ENCODE data around the gene TUBGCP4. TPM values are rescaled to one million over a fixed set of nuclear protein-coding genes. Genes with fewer than 3 reads are reported as not detected.

The TUBGCP4 gene
- total RNA-seq, 6 donors from 2014 or later: 5.2 to 20.2 (median 17.0) TPM

DNA sequence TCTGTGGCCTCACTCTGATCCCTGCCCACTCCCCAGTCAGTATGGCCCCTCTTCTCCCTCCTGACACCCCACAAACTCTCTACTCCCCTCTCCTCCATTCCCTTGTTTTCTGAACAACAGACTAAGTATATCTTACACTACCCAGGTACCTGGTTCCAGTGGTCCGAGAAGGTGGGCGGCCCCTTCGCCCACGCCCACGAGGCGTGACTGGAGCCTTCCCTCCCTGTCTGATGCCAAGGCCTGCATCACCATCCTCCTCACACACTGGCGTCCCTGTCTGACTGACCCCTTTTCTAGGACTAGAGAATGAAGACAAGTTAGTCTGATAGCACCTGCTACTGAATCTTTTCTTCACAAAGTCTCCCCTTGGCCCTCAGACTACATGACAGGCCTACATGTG is 50.0 kb downstream of the TUBGCP4 start:
- peak in 1 of 2 donors; percentile 57 for DNase-seq

DNA sequence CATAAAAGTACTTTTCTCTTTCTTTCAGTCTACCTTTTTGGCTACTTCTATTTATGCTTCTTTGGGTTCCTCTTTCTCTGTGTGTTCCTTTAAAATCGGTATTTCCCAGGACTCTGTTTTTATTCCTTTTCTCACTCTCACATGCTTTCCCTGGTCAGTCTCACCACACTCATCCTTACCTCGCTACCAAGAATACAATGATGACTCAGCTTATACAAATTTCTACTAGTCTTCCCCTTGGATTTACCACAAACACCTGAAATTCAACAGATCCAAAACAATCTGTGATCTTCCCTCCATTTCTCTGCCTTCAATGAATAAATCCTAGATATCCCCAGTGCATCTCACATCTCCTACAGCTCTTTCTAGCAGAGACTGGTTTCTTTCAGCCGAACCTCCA is 52.9 kb downstream of the TUBGCP4 start:
- Histone ChIP-seq H3K27ac (no peak overlapping the region), H3K27me3 (no peaks in the 10 kb centered on the region), H3K36me3 (peaks cover 6 to 83% (median 39%) of the 10 kb centered on the region in 4 donors), H3K4me1 (no peaks in the 10 kb centered on the region), H3K4me3 (no peak overlapping the region), H3K9me3 (no peaks in the 10 kb centered on the region)
- DNase-seq: no peak
- no peak for ATAC-seq (ENCODE audit: low FRiP score in 2 of 2)
- WGBS, 2 donors: 93% methylated on average over 3 of the region's 3 CpGs
- no peak for TF ChIP-seq POLR2A (IDR thresholded peaks at IDR 0.05)
- no peak for TF ChIP-seq POLR2AphosphoS5 (IDR thresholded peaks at IDR 0.05)
- TF ChIP-seq EP300 (IDR thresholded peaks at IDR 0.05): no peak
- TF ChIP-seq, protein P1, sequence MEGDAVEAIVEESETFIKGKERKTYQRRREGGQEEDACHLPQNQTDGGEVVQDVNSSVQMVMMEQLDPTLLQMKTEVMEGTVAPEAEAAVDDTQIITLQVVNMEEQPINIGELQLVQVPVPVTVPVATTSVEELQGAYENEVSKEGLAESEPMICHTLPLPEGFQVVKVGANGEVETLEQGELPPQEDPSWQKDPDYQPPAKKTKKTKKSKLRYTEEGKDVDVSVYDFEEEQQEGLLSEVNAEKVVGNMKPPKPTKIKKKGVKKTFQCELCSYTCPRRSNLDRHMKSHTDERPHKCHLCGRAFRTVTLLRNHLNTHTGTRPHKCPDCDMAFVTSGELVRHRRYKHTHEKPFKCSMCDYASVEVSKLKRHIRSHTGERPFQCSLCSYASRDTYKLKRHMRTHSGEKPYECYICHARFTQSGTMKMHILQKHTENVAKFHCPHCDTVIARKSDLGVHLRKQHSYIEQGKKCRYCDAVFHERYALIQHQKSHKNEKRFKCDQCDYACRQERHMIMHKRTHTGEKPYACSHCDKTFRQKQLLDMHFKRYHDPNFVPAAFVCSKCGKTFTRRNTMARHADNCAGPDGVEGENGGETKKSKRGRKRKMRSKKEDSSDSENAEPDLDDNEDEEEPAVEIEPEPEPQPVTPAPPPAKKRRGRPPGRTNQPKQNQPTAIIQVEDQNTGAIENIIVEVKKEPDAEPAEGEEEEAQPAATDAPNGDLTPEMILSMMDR (IDR thresholded peaks at IDR 0.05): no peak

More for the DNA sequence above, 50.0 kb downstream of the TUBGCP4 start:
- 97 to 98% methylated on average over 7 of the region's 7 CpGs for WGBS, 2 donors
- no peak overlapping the region for H3K27ac ChIP-seq
- TF ChIP-seq, protein P1 (IDR thresholded peaks at IDR 0.05): no peak
- TF ChIP-seq EP300 (IDR thresholded peaks at IDR 0.05): no peak
- no peak for TF ChIP-seq POLR2AphosphoS5 (IDR thresholded peaks at IDR 0.05)
- no peak for TF ChIP-seq POLR2A (IDR thresholded peaks at IDR 0.05)
- peaks cover 6 to 74% (median 32%) of the 10 kb centered on the region in 4 donors for H3K36me3 ChIP-seq
- no peak for ATAC-seq (ENCODE audit: low FRiP score in 2 of 2)
- no peaks in the 10 kb centered on the region for H3K9me3 ChIP-seq
- no peaks in the 10 kb centered on the region for H3K4me1 ChIP-seq
- H3K4me3 ChIP-seq: no peak overlapping the region
- no peaks in the 10 kb centered on the region for H3K27me3 ChIP-seq

DNA sequence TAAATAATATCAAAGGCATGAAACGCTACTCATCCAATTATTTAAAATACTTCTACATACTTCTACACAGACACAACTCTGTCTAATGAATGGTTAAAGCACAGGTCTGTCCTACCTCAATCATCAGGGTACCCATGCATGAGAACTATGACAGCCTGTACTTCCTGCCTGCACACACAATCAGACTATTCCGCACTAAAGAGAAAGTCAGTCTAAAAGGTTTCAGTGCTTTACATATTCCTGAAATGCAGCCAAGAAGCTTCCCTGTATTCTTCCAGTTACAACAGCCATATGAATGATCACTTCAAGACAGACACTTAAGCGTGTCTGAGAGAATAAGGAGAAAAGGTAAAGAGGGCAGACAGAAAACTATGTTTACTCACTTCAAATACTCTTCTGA is 58.8 kb downstream of the TUBGCP4 start:
- Histone ChIP-seq H3K27me3 (no peaks in the 10 kb centered on the region), H3K4me3 (no peak overlapping the region), H3K27ac (no peak overlapping the region), H3K36me3 (peaks cover 0 to 68% (median 23%) of the 10 kb centered on the region in 4 donors), H3K9me3 (no peaks in the 10 kb centered on the region), H3K4me1 (no peaks in the 10 kb centered on the region)
- no peak for ATAC-seq (ENCODE audit: low FRiP score in 2 of 2)
- TF ChIP-seq, protein P1 (IDR thresholded peaks at IDR 0.05): no peak
- TF ChIP-seq POLR2AphosphoS5 (IDR thresholded peaks at IDR 0.05) (no peak), EP300 (IDR thresholded peaks at IDR 0.05) (no peak), POLR2A (IDR thresholded peaks at IDR 0.05) (no peak)
- 45 to 57% methylated on average over 3 of the region's 3 CpGs for WGBS, 2 donors
- no peak for DNase-seq

DNA sequence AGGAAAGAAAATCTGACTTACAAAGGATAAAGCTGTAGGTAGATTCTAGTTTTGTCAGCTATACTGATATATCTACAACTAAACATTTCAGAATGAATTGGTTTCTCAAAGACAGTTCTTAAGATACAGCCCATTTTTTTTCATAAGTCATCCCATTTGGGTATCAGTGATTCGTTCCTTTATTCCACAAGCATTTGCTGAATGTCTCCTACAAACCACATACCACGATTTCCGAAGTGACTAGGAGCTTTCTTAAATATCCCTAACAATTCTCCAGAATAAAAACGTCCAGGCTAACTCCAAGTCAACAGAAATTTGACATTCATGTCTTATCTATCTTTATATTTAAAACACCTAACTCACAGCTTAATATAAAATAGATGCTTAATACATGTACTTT is 62.3 kb downstream of the TUBGCP4 start:
- DNase-seq (no peak), ATAC-seq (ENCODE audit: low FRiP score in 2 of 2) (no peak)
- Histone ChIP-seq H3K36me3 (peaks cover 3 to 62% (median 21%) of the 10 kb centered on the region in 4 donors), H3K4me3 (no peak overlapping the region), H3K9me3 (no peaks in the 10 kb centered on the region), H3K4me1 (no peaks in the 10 kb centered on the region), H3K27me3 (no peaks in the 10 kb centered on the region), H3K27ac (no peak overlapping the region)
- TF ChIP-seq EP300 (IDR thresholded peaks at IDR 0.05) (no peak), POLR2AphosphoS5 (IDR thresholded peaks at IDR 0.05) (no peak), POLR2A (IDR thresholded peaks at IDR 0.05) (no peak)
- TF ChIP-seq, protein P1 (IDR thresholded peaks at IDR 0.05): no peak
- WGBS, 2 donors: 92 to 94% methylated on average over 4 of the region's 4 CpGs

DNA sequence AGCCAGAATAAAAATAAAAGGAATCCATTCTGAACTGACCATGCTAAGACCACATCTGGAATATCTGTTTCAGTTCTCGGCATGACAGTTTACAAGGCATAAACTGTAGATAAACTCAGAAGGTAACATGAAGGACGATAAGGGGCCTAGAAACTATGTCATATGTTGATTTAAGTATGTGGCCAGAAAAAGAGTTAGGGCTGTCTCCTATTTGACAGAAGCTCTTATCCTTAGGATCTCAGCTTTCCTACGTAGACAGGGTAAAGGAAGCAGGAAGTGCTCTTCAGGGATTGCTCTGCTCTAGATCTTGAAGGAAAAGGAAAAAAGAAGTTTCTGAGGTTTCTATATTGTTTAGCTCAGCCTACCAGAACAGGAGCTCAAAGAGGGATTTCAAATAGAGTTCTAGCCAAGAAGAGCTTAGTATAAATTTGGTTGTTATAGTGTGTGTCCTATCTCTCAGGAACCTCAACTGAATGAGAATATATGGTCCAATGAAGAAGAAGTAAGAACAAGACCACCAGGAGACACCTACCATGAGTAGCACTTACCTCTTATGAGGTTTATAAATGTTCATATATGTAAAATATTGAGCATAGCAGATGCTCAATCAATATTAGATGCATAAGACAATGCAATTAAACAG is 62.9 kb downstream of the TUBGCP4 start:
- Histone ChIP-seq H3K27ac (no peak overlapping the region), H3K9me3 (no peaks in the 10 kb centered on the region), H3K4me1 (no peaks in the 10 kb centered on the region), H3K36me3 (peaks cover 3 to 61% (median 20%) of the 10 kb centered on the region in 4 donors), H3K4me3 (no peak overlapping the region), H3K27me3 (no peaks in the 10 kb centered on the region)
- no peak for ATAC-seq (ENCODE audit: low FRiP score in 2 of 2)
- 89 to 93% methylated on average over 3 of the region's 3 CpGs for WGBS, 2 donors
- DNase-seq: no peak
- TF ChIP-seq POLR2A (IDR thresholded peaks at IDR 0.05): no peak
- TF ChIP-seq, protein P1 (IDR thresholded peaks at IDR 0.05): no peak
- TF ChIP-seq POLR2AphosphoS5 (IDR thresholded peaks at IDR 0.05): no peak
- TF ChIP-seq EP300 (IDR thresholded peaks at IDR 0.05): no peak
